Erythroblast (primary cell): ENCODE results near the gene TRPV5.

Source experiments
- GATA1 ChIP-seq: IDR thresholded peaks from 2 replicates; pipeline ENCODE4 v1.6.1; 2011; ENCODE audit warnings: low read depth, mild to moderate bottlenecking, control low read depth, low read length, moderate library complexity
- POLR2A ChIP-seq: IDR thresholded peaks from 2 replicates; pipeline ENCODE4 v1.6.1; 2011; ENCODE audit warnings: mild to moderate bottlenecking, low read length

DNA sequence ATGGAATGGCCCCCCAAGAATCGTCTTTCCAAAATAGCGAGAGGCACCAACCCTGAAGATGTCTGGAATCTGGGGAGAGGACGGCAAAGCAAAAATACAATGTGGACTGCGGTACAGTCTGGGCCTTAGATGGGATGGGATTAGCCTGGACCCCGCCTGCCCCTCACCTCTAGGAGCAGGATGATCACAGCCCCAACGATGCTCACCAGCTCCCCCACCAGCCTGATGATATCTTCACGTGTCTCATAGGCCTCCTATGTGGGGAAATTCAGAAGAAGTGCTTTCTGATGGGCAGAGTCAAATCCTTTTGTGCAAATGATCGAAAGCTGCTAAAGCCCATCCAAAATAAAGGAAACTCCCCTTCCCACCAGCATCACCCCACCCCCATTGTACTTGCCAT, 18.2 kb downstream of the TRPV5 start:
- TF ChIP-seq POLR2A (no peak), GATA1 (no peak)
